HG02571 (cell line): ENCODE measurements around the gene DNMT3B.
"Not testable (repeated sequence)": the region's sequence is repeated elsewhere in the genome, so short reads cannot be mapped to it uniquely, and the experiment has no call there.

Experiments
- ATAC-seq: cut with Tn5 transposase; IDR thresholded peaks from one replicate; pipeline ENCODE4 v1.9.1; 2021; ENCODE audit warnings: mild to moderate bottlenecking, moderate library complexity; ENCODE audit not compliant: unreplicated experiment

DNMT3B gene

GRCh38 chr20:32762754-32763201, 593 bp downstream of the DNMT3B start:
- ATAC-seq = no peak

DNA sequence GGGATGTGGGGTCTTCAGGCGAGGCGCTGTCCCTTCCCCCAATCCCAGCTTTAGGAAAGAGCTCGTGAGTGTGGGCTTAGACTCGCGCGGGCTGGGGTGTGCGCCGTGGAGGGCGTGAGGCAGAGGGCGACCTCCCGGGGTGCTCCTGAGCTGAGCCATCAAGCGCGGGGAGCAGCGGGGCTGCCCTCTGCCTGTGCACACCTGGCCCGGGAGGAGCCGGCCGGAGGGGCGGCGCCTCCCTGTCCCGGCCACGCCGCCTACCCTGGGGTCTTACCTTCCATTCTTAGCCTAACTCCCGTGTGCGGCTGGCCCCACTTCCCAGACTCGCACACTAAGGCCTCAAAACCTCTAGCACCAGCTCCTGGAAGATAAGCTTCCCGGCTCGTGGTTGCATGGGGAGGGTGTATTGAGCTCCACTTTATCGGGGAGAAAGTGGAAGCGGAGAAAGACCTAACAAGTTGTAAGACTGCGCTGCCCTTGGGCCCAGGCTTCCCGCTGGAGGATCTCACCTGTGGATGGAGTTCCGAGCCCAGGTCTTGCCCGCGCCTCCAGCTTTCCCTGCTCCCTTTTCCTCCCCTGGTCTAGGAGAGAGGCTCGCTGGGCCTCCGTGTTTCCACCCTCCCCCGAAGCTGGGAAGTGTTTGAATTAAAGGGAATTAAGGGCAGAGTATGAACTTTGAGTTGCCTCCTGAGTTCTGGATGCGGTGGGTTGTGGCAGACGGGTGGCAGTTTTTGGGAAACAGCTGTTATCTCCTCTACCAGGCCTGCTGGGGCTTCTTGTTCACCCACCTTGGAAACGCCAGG, 1.2 kb downstream of the DNMT3B start:
- ATAC-seq = no peak

DNA sequence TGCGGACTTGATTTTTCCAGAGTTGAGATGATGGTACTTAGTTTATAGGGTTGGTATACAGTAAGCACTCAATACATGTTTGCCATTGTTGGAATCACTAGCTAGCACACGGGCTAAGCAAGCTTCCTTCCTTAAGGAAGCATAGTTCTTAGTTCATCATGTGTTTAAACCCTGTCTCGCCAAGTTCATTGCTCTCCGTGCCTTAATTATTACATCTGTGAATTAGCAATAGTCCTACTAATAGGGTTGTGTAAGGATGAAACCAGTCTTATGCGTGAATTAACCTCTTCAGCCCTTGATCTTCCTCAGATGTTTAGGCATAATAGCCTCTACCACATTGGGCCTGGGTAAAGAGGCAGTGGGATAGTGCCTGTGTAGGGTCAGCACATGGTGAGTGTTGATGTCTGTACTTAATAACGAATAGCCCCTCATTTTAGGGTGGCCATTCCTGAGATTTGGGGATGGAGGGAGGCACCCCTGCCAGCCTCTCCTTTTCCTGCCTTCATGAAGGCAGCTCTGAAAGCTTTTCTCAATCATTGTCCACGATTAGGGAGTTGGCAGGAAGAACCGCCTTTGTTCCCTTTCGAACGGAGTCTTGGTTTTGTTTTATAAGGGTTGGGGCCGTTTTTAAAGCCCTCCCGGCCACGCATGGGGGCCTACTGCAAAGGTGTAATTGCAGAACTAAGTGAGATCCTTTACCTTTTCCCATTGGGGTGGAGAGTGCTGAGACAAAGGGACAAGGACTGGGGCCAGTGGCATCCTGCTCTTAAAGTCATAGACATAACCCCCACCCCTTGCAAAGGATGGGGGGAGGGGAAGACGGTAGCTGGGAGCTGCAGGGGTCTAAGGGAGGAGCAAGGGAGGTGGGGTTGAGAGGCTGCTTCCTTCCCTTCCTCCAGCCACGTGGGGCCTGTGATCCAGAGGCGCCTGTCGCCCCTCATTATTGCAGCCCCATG, 2.1 kb downstream of the DNMT3B start:
- ATAC-seq = no peak

DNA sequence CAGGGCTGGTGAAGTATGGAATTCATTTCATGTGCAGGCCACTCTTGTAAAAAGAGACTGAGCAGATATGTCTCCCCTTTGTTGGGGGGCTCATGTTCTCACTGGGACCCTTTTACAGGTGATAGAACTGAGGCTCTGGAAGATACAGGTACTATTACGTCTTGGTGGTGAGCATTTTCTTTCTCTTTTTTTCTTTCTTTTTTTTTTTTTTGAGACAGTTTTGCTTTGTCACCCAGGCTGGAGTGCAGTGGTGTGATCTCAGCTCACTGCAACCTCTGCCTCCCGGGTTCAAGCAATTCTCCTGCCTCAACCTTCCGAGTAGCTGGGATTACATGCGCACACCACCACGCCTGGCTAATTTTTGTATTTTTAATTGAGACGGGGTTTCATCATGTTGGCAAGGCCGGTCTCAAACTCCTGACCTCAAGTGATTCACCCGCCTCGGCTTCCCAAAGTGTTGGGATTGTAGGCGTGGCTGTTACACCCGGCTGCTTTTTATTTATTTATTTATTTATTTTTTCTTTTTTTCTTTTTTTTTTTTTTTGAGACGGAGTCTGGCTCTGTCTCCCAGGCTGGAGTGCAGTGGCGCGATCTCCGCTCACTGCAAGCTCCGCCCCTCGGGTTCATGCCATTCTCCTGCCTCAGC, 3.2 kb downstream of the DNMT3B start:
- ATAC-seq = not testable (repeated sequence)

DNA sequence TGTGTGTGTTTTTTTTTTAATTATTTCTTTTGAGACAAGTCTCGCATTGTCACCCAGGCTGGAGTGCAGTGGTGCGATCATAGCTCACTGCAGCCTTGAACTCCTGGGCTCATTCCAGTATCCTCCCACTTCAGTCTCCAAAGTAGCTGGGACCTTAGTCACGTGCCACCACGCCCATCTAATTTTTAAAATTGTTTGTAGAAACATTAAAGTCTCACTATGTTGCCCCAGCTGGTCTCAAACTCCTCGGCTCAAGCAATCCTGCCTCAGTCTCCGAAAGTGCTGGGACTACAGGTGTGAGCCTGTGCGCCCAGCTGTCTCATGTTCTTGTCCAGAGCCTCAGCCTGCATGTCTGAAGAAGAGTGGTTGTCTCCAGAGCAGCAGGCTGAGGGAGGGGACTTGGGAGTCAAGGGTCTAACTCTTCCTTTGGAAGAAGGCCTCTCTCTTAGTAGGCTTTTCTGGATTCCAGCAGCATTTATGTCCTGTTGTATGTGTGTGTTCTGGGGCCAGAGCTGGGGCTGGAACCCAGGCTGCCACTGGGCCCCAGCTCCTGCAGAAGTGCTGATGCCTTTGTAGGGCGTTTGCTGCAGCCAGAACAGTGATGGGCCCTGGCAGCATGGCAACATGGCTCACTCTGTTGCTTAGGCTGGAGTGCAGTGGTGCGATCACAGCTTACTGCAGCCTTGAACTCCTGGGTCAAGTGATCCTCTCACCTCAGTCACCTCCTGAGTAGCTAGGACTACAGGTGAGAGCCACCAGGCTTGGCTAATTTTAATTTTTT, 5.4 kb downstream of the DNMT3B start:
- no peak for ATAC-seq

DNA sequence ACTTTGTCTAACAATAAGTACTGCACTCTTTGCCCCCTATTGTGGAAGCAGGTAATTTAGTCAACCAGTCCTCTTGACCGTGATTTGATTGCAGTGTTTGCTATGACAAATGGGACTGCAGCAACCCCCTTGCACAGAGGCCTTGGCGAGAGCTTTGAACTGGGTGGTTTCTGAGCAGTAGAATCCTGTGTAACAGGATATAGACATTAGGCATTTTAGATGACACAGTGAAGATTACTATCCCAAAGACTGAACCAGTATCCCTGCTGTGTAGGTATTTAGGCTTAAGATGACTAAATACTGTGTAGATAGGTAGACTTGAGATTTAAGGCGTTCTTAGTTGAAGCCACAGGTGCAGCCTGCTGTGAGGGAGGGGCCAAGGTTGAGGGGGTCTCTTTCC, 9.9 kb downstream of the DNMT3B start:
- ATAC-seq = no peak

DNA sequence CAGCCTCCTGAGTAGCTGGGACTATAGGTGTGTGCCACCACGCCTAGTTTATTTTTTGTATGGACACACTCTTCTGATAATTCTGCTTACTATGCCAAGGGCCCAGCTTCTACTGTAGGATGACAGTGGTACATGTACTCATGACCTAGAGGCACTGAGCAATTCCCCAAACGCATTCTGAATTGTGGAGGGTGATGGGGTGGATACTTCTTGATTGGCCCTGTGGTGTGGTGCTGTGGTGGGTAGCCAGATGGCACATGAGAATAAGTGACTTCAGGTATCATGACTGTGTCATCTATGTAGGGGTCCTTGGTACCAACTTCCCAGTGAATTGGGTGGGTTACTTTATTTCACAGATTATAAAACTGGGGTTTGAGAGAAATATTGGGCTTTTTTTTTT, 11.0 kb downstream of the DNMT3B start:
- no peak for ATAC-seq

DNA sequence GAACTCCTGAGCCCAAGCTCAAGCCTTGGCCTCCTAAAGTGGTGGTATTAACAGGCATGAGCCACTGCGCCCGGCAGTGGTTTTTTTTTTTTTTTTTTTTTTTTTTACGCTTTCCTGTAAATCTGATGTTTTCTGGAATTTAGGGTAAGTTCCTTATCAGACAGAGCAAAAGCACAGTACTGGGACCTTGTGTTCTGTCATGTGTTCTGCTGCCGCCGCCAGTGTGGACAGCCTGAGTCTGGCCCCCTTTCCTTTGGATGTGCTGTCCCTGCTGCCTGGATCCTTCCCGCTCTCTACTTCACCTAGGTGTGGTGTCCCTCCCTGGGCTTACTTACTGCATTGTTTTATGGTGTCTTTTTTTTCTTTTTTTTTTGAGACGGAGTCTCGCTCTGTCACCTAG, 11.7 kb downstream of the DNMT3B start:
- ATAC-seq = no peak

DNA sequence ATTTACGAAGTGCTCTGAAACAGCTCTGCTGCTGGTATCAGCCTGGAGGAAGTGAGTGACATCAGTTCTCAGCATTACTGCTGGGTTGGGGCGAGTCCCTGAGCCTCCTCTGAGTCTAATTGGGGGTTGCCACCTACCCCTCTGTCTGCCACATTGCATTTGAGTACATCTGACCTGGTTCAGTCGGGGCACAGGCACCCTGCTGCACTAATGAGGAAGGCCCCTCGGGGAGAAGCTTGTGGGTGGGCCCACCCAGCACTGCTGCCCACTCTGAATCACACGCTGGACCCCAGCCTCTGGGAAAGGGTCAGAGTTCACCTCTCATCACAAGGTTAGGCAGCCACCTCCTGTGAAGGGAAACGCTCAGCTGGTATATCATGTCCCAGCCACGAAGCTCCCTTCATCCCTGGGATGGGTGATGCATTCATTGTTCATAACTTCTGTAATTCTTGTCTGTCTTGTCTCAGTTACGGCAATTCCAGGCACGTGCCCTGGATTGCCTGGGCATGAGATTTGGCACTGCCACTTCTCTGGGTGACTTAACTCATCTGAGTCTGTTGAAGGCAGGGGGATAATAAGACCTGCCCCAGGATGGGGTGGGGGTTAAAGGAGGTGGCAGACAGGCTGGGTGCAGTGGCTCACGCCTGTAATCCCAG, 13.3 kb downstream of the DNMT3B start:
- ATAC-seq = no peak

GRCh38 chr20:32777177-32777956, 15.2 kb downstream of the DNMT3B start:
- no peak for ATAC-seq

DNA sequence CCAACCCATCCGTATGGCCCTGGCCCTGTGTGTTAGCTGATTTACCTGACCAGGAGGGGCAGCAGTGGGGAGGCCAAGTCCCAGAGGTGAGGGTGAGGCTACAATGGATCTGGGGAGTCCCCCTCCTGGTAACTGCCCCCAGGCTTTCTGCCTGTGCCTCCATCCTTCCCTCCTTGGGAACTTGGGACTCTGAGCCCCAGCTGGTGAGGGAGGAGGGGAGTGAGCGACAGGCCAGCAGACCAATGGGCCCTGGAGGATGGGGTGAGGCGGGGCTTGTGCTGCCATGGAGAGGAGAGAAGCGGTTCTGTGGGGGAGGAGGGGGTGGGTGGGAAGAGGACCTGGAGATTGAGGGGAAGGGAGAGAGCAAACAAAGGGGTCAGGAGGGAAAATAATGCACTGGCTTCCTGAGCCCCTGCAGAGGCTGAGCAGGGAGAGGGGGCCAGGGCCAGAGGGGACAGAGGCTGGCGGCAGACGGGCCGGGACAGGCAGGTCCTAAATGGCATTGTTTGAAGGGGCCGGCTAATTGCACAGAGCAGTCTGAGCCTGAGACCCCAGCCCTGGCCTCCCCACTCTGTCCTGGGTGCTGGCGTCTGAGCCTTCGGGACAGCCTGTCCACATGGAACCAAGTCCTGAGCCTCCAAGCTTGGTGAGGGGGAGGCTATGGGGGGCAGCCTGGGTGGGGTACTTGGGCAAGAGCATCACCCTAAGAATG, 17.5 kb downstream of the DNMT3B start:
- no peak for ATAC-seq

- ATAC-seq = no peak
Observed at GRCh38 chr20:32780278-32780677, 18.1 kb downstream of the DNMT3B start.

DNA sequence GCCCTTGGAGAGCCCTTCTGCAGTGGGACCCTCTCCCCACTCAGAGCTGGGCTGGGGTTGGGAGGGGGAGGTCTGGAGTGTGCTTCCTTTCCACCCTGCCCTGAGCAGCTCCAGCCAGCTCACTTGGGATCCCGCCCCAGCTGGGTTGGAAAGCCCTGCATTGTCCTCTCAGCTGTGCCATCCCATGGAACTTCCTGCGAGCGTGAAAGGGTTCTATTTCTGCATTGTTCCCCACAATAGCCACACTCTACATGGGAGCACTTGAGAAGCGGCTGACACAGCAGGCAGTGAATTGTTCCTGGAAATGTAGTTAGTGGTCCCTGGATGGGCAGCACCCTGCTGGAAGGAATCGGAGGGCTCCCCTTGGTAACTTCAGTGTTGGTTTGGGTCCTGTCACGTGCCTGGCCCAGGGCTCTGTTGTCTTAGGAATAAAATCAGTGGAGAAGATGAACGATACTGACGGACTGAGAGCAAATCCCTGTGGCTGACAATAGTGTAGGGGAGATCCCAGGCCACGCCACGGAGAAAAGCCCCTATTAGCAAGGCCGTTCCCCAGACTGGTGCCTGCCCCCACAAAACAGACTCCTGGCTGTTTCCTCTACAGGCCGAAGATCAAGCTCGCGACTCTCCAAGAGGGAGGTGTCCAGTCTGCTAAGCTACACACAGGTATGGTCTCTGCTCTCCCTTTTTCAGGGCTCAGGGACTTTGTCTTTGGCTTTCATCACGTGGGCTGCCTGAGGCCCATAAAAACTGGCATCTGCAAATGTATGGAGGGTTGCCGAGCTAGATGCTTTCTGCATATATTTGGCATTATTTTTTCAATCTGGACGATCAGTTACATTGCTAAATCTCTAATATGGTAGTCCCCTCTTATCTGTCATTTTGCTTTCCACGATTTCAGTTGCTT, 18.8 kb downstream of the DNMT3B start:
- ATAC-seq = no peak

- no peak for ATAC-seq
Observed at GRCh38 chr20:32784369-32785080, 22.3 kb downstream of the DNMT3B start.

GRCh38 chr20:32786059-32786760, 24.0 kb downstream of the DNMT3B start:
- ATAC-seq = no peak

DNA sequence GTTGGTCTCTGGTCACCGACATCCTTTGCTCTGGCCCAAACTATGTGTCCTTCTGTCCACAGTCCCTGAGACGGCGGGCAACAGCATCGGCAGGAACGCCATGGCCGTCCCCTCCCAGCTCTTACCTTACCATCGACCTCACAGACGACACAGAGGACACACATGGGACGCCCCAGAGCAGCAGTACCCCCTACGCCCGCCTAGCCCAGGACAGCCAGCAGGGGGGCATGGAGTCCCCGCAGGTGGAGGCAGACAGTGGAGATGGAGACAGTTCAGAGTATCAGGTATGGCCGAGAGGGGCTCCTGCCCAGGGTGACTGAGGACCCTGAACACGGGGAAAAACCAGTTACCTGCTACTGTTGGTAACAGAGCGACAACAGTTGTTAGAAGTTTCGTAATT, 25.0 kb downstream of the DNMT3B start:
- no peak for ATAC-seq
